Measurements from ENCODE around the gene USP21. TPM values are rescaled to one million over a fixed set of nuclear protein-coding genes. Genes with fewer than 3 reads are reported as not detected.

The USP21 gene
- total RNA-seq, 4 donors from 2014 or later = 13.3 to 25.3 (median 16.3) TPM

DNA sequence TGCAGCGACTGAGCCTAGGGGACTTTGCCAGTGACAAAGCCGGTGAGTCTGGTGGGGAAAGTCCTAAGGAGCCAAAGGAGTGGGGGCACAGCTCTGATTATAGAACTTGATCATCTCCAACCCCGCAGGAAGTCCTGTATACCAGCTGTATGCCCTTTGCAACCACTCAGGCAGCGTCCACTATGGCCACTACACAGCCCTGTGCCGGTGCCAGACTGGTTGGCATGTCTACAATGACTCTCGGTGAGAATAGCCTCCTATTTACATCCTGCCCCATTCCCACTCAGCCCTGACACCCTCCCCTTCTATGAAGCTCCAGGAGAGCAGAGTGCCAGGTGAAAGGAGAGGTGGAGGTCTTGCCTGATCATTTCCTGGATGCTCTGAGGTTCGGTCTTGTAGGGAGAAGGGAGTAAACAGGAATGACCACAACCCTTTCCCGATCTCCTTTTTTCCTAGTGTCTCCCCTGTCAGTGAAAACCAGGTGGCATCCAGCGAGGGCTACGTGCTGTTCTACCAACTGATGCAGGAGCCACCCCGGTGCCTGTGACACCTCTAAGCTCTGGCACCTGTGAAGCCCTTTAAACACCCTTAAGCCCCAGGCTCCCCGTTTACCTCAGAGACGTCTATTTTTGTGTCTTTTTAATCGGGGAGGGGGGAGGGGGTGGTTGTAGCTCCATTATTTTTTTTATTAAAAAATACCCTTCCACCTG is 5.8 kb downstream of the USP21 start:
- 54% methylated on average over 11 of the region's 14 CpGs for WGBS
- Histone ChIP-seq H3K27me3 (peaks cover 0 to 3% (median 0%) of the 10 kb centered on the region in 4 donors), H3K36me3 (peaks cover 0 to 66% (median 49%) of the 10 kb centered on the region in 4 donors), H3K27ac (replicated peaks in 1 of 4) (peak overlapping the region; percentile 86 to 91 (median 88)), H3K4me1 (peaks cover 38 to 60% (median 51%) of the 10 kb centered on the region in 4 donors), H3K9me3 (no peaks in the 10 kb centered on the region), H3K4me3 (peak overlapping the region; percentile 67 to 83 (median 73))
- peak; percentile 34 for DNase-seq (ENCODE audit: extremely low spot score)
- intact Hi-C loops (cut with DNase I) = no loop called here
- TF ChIP-seq EP300 (IDR thresholded peaks at IDR 0.05) = no peak
- TF ChIP-seq POLR2A (IDR thresholded peaks at IDR 0.05; ENCODE audit: low read depth) = no peak
- TF ChIP-seq, protein P1, sequence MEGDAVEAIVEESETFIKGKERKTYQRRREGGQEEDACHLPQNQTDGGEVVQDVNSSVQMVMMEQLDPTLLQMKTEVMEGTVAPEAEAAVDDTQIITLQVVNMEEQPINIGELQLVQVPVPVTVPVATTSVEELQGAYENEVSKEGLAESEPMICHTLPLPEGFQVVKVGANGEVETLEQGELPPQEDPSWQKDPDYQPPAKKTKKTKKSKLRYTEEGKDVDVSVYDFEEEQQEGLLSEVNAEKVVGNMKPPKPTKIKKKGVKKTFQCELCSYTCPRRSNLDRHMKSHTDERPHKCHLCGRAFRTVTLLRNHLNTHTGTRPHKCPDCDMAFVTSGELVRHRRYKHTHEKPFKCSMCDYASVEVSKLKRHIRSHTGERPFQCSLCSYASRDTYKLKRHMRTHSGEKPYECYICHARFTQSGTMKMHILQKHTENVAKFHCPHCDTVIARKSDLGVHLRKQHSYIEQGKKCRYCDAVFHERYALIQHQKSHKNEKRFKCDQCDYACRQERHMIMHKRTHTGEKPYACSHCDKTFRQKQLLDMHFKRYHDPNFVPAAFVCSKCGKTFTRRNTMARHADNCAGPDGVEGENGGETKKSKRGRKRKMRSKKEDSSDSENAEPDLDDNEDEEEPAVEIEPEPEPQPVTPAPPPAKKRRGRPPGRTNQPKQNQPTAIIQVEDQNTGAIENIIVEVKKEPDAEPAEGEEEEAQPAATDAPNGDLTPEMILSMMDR (IDR thresholded peaks at IDR 0.05) = no peak
- TF ChIP-seq POLR2AphosphoS5 (IDR thresholded peaks at IDR 0.05) = no peak

DNA sequence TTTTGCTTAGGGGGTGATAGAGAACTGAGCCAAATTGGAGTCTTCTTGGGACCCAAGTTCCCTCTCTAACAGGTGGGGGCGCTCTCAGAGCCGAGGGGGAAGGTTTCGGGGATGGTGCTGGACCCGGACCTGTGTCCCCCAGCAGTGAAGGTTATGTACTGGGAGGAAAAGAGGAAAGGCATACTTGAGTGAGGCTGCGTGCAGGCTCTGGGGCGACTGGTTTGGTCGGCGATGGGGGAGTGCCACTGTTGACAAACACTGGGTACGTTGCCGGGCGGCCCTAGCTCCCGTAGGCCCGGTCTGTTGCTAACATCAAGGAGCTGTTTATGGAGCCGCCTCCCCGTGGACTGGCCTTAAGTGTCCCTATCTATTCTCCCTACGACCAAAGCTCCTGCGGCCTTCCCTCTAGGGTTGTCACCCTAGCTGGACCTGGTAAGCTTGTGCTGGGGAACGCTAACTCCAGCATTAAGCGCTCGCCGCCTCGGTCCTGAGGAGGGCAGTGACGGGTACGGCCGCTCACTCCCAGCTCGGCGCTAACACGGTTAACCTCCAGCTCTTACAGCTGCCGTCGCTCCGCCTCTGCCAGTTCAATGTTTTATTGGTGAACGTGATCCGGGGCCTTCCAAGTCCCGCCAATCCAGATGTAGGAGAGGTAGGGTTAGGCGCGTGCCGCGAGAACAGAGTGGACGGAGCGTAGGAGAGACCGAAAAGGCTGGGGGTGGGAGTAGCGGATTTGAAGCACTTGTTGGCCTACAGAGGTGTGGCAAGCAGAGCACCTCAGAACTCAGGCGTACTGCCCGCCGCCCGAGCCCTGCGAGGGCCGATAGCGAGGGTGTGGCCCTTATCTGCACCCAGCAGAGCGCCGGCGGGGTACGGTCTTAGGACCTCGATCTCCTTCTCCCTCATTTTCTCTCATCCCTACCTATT is 6.7 kb downstream of the USP21 start, which contains the start of gene PPOX:
PPOX (plus strand) TSS at position 685 of the 927 bp plus-strand sequence. CDS start 422 bp downstream, outside the sequence.
- no peak for TF ChIP-seq EP300 (IDR thresholded peaks at IDR 0.05)
- TF ChIP-seq POLR2A (IDR thresholded peaks at IDR 0.05; ENCODE audit: low read depth) = no peak
- TF ChIP-seq, protein P1 (IDR thresholded peaks at IDR 0.05) = peak; percentile 38 to 60 (median 44)
- peak; percentile 91 to 92 for TF ChIP-seq POLR2AphosphoS5 (IDR thresholded peaks at IDR 0.05)
- Histone ChIP-seq H3K36me3 (peaks cover 8 to 70% (median 56%) of the 10 kb centered on the region in 4 donors), H3K9me3 (no peaks in the 10 kb centered on the region), H3K27ac (replicated peaks in 1 of 4) (peak within 1 kb of the TSS; percentile 86 to 91 (median 88)), H3K27me3 (peaks cover 0 to 3% (median 0%) of the 10 kb centered on the region in 4 donors), H3K4me3 (peak within 1 kb of the TSS; percentile 67 to 83 (median 73)), H3K4me1 (peaks cover 28 to 51% (median 41%) of the 10 kb centered on the region in 4 donors)
- under 1% methylated on average over 39 of the region's 54 CpGs for WGBS
- intact Hi-C loops (cut with DNase I) = no loop called here
- DNase-seq (ENCODE audit: extremely low spot score) = peak; percentile 99

DNA sequence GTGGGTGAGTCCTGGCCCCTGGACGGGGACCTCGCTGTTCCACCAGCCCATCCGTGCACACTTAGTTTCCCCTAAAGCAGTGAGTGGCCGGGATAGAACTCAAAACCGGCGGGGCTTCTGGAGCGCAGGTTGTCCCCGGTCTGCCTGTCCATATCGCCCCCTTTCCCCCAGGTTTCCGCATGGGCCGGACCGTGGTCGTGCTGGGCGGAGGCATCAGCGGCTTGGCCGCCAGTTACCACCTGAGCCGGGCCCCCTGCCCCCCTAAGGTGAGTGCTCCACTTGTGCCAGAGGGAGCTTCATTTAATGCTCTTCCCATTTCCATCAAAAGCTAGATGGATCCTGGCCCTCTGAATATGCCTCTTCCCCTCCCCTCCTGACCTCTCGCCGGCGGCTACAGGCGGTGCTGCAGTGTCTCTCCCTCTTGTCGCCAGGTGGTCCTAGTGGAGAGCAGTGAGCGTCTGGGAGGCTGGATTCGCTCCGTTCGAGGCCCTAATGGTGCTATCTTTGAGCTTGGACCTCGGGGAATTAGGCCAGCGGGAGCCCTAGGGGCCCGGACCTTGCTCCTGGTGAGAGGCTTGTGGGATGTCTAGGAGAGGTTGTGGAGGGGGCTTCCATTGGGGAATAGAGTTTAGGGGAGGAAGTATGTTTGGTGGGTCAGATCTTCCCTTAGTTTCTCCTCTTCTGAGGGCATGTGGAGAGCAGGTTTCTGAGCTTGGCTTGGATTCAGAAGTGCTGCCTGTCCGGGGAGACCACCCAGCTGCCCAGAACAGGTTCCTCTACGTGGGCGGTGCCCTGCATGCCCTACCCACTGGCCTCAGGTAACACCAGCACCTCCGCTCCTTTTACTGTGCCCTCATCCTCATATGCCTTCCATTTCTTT is 7.6 kb downstream of the USP21 start:
- DNase-seq (ENCODE audit: extremely low spot score) = no peak
- TF ChIP-seq EP300 (IDR thresholded peaks at IDR 0.05) (no peak), POLR2A (IDR thresholded peaks at IDR 0.05; ENCODE audit: low read depth) (no peak), POLR2AphosphoS5 (IDR thresholded peaks at IDR 0.05) (no peak)
- TF ChIP-seq, protein P1 (IDR thresholded peaks at IDR 0.05) = no peak
- WGBS = 10% methylated on average over 22 of the region's 33 CpGs
- Histone ChIP-seq H3K36me3 (peaks cover 17 to 70% (median 61%) of the 10 kb centered on the region in 4 donors), H3K4me3 (peak overlapping the region; percentile 67 to 83 (median 73)), H3K4me1 (peaks cover 20 to 42% (median 35%) of the 10 kb centered on the region in 4 donors), H3K27me3 (peaks cover 0 to 3% (median 0%) of the 10 kb centered on the region in 4 donors), H3K9me3 (no peaks in the 10 kb centered on the region), H3K27ac (replicated peaks in 1 of 4) (peak overlapping the region; percentile 86 to 91 (median 88))
- intact Hi-C loops (cut with DNase I) = no loop called here

DNA sequence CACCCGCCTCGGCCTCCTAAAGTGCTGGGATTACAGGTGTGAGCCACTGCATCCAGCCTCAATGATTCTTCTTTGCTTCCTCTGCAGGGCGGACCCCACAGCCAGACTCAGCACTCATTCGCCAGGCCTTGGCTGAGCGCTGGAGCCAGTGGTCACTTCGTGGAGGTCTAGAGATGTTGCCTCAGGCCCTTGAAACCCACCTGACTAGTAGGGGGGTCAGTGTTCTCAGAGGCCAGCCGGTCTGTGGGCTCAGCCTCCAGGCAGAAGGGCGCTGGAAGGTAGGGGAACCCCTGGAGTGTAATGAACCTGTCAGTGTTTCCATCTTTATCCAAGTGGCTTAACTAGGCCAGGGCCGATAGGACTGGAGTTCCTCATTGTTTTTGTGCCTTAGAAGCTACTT is 9.6 kb downstream of the USP21 start:
- no peaks in the 10 kb centered on the region for H3K9me3 ChIP-seq
- no peak for DNase-seq (ENCODE audit: extremely low spot score)
- H3K27me3 ChIP-seq = peaks cover 0 to 3% (median 0%) of the 10 kb centered on the region in 4 donors
- peaks cover 33 to 50% (median 48%) of the 10 kb centered on the region in 4 donors for H3K4me1 ChIP-seq
- H3K27ac ChIP-seq (replicated peaks in 1 of 4) = no peak overlapping the region
- H3K36me3 ChIP-seq = peaks cover 28 to 68% (median 63%) of the 10 kb centered on the region in 4 donors
- H3K4me3 ChIP-seq = no peak overlapping the region
- TF ChIP-seq POLR2AphosphoS5 (IDR thresholded peaks at IDR 0.05) (no peak), POLR2A (IDR thresholded peaks at IDR 0.05; ENCODE audit: low read depth) (no peak), EP300 (IDR thresholded peaks at IDR 0.05) (no peak)
- TF ChIP-seq, protein P1 (IDR thresholded peaks at IDR 0.05) = no peak
- intact Hi-C loops (cut with DNase I) = no loop called here
- WGBS = 96% methylated on average over 4 of the region's 9 CpGs

All from esophagus muscularis mucosa (tissue), 4 donors.